B cell (primary cell): Measurements from ENCODE around the gene RIN3. TPM values are rescaled to one million over a fixed set of nuclear protein-coding genes. Genes with fewer than 3 reads are reported as not detected.
A peak's percentile ranks its signal among the peaks of the same experiment; 100 is the strongest.

ENCODE experiments used
- ATAC-seq: fragments of 200-7000 bp; cut with Tn5 transposase; one replicate; pipeline ENCODE4 v1.10.0; 2021; ENCODE audit warnings: low read depth, mild to moderate bottlenecking, moderate number of reproducible peaks, moderate library complexity
- CTCF ChIA-PET: fragments of 350-600 bp; sonication (Branson Sonifier 250); formaldehyde crosslinking; loops from one replicate; lab custom pipeline; 2021; ENCODE audit warnings: antibody characterized with exemption, inconsistent platforms; lab: Charles Lee
- POLR2A ChIA-PET: fragments of 350-600 bp; sonication (Branson Sonifier 250); formaldehyde crosslinking; loops from one replicate; lab custom pipeline; 2021; ENCODE audit warnings: antibody characterized with exemption; lab: Charles Lee
- DNase-seq: peaks from one replicate; pipeline ENCODE4 v3.0.0; 2013
- H2AFZ ChIP-seq: 2 replicates; pipeline ENCODE4 v1.6.1; 2012; ENCODE audit warnings: mild to moderate bottlenecking, low read depth, low read length; ENCODE audit not compliant: insufficient read depth, poor library complexity, severe bottlenecking
- H3K27ac ChIP-seq, 2 donors: 1 replicate in 1 of 2; 2 replicates in 1 of 2; pipeline ENCODE4 v1.5.1; 2012 to 2013; ENCODE audit warnings: low read length in 2 of 2, mild to moderate bottlenecking in 2 of 2, moderate library complexity in 1 of 2
- H3K27me3 ChIP-seq, 4 experiments: fragments of 200-600 bp in 1 of 4; sonication (generic) in 1 of 4; replicated peaks in 1 of 4; 1 replicate in 2 of 4; 2 replicates in 2 of 4; pipeline versions ENCODE4 v1.6.1 to v1.7.0; 2013 to 2016; ENCODE audit warnings: low read length in 3 of 4, mild to moderate bottlenecking in 2 of 4, mixed read lengths in 1 of 4, moderate library complexity in 1 of 4; ENCODE audit not compliant: insufficient read depth in 4 of 4, control insufficient read depth in 3 of 4; ENCODE audit errors: control extremely low read depth in 1 of 4
- H3K36me3 ChIP-seq, 2 experiments: replicated peaks in 1 of 2; 1 replicate in 1 of 2; 2 replicates in 1 of 2; pipeline versions ENCODE4 v1.6.1 to v1.7.1; 2013; ENCODE audit warnings: low read length in 1 of 2; ENCODE audit not compliant: insufficient read depth in 2 of 2, control insufficient read depth in 1 of 2; ENCODE audit errors: control extremely low read depth in 1 of 2, extremely low read depth in 1 of 2
- H3K4me1 ChIP-seq, 2 donors: fragments of 200-600 bp in 1 of 2; sonication (generic) in 1 of 2; 1 replicate in 1 of 2; 2 replicates in 1 of 2; pipeline versions ENCODE4 v1.5.1 to v1.6.1; 2013 to 2017; ENCODE audit warnings: low read length in 2 of 2; ENCODE audit not compliant: control insufficient read depth in 2 of 2, insufficient read depth in 2 of 2
- H3K4me2 ChIP-seq: replicated peaks from 2 replicates; pipeline ENCODE3; 2012; ENCODE audit warnings: mild to moderate bottlenecking, low read depth, low read length; ENCODE audit not compliant: poor library complexity, severe bottlenecking
- H3K4me3 ChIP-seq, 5 experiments: fragments of 200-600 bp in 1 of 5; sonication (generic) in 1 of 5; 1 replicate in 3 of 5; 2 replicates in 2 of 5; pipeline versions ENCODE4 v1.5.1 to v1.7.0; 2011 to 2016; ENCODE audit warnings: low read length in 4 of 5, mild to moderate bottlenecking in 4 of 5, low read depth in 2 of 5, control low read depth in 1 of 5, moderate library complexity in 1 of 5; ENCODE audit not compliant: insufficient read depth in 1 of 5; ENCODE audit errors: control extremely low read depth in 1 of 5, extremely low read depth in 1 of 5
- H3K79me2 ChIP-seq: fragments of 200-600 bp; sonication (generic); one replicate; pipeline ENCODE4 v1.6.0; 2016; ENCODE audit warnings: low read length; ENCODE audit not compliant: control insufficient read depth, insufficient read depth
- H3K9ac ChIP-seq: fragments of 200-600 bp; sonication (generic); 2 replicates; pipeline ENCODE4 v1.6.1; 2017; ENCODE audit warnings: mild to moderate bottlenecking, low read length, moderate library complexity
- H3K9me3 ChIP-seq, 3 donors: one replicate each; pipeline versions ENCODE4 v1.6.1 to v1.7.1; 2013; ENCODE audit warnings: low read length in 2 of 3; ENCODE audit not compliant: control insufficient read depth in 2 of 3, insufficient read depth in 1 of 3; ENCODE audit errors: control extremely low read depth in 1 of 3
- H4K20me1 ChIP-seq: 2 replicates; pipeline ENCODE4 v1.6.0; 2012; ENCODE audit warnings: mild to moderate bottlenecking, low read length; ENCODE audit not compliant: insufficient read depth, control insufficient read depth, poor library complexity, severe bottlenecking
- H3K27ac Mint-ChIP-seq: one replicate; pipeline ENCODE4 v1.8.0; 2021; ENCODE audit warnings: mixed read lengths
- H3K27me3 Mint-ChIP-seq: one replicate; pipeline ENCODE4 v1.8.0; 2021; ENCODE audit warnings: mixed read lengths
- H3K4me1 Mint-ChIP-seq: one replicate; pipeline ENCODE4 v1.8.0; 2021; ENCODE audit warnings: mixed read lengths
- H3K4me3 Mint-ChIP-seq: one replicate; pipeline ENCODE4 v1.8.0; 2021; ENCODE audit warnings: mixed read lengths
- H3K9me3 Mint-ChIP-seq: one replicate; pipeline ENCODE4 v1.8.0; 2022; ENCODE audit warnings: mixed read lengths; ENCODE audit not compliant: insufficient read depth
- EZH2 ChIP-seq: IDR thresholded peaks from 2 replicates; pipeline ENCODE4 v1.6.1; 2012; ENCODE audit warnings: borderline replicate concordance, low read depth, mild to moderate bottlenecking, moderate library complexity, low read length; ENCODE audit not compliant: insufficient read depth, poor library complexity, severe bottlenecking
- WGBS: methylation state at CpG from one replicate; pipeline ENCODE4 v1.1.5; 2013; ENCODE audit warnings: missing lambda C conversion rate; ENCODE audit not compliant: insufficient coverage; 5-methylcytosine and 5-hydroxymethylcytosine counted together
- intact Hi-C: fragments of 100-400 bp; cut with micrococcal nuclease; formaldehyde crosslinking; loops from one replicate; pipeline ENCODE4 v1.10.0; 2022
- polyA plus RNA-seq: library from polyadenylated mRNA; depleted of rRNA; stranded (reverse); fragments of >200 nt; gene quantifications from 2 replicates; pipeline ENCODE4 v1.2.3, GENCODE V29; 2012
- total RNA-seq, 2 donors: library from RNA; stranded (reverse); fragments of 120-200 nt in 1 of 2; gene quantifications; 1 replicate in 1 of 2; 2 replicates in 1 of 2; pipeline versions ENCODE4 v1.2.3 to v1.2.4, GENCODE V29; 2013 to 2022
- TF ChIP-seq, protein P1 (sequence below): fragments of 200-600 bp; IDR thresholded peaks from one replicate; pipeline ENCODE4 v1.8.0; 2022; ENCODE audit warnings: antibody characterized with exemption, mild to moderate bottlenecking

Gene RIN3
- total and polyA plus RNA-seq, 2 donors (not counting 1 experiment from before 2014, with no cell fraction given), result 62.1 to 123 TPM

DNA sequence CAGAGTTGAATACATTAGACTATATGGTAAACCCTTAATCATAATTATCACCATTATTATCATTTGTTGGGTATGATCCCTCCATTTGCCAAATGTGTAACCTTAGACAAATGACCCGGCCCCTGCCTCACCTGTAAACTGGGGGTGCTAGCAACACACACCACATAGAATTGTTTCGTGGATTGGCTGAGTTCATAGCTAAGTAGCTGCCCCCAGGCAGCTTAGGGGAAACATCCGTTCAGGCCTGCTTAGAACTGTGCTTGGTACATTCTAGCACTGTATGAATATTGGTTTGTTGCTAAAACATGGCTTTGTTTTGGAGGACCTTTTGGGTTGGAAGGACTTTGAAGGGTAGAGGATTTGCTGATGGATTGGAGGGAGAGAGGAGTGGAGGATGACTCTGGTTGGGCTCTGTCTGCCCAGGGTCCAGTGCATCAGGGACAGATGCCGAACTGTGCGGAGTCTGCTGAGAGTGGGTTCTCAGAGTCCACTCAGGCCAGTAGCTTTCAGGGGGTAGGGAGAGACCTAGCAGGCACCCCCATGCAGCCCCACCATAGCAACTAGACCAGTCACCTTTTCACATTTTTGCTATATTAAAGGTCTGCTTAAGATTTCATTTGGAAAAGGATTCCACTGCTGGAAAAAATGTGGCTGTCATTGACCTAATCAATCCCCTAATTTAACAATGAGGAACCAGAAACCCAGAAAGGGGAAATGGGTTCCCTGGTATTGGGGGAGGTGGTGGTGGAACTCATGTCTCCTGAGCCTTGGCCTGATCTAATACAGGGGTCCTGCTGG, 2.2 kb downstream of the RIN3 start:
- CTCF ChIA-PET, result interaction anchor here (1.5 kb wide), 1 partner anchor 73 kb away, joined by 3 read pairs; no protein-coding TSS in a partner anchor
- Histone ChIP-seq H3K4me2 (peak overlapping the region; percentile 96), H2AFZ (no peak overlapping the region), H3K9ac (no peak overlapping the region), H4K20me1 (peaks cover 24% of the 10 kb centered on the region), H3K4me3 (peak overlapping the region in 1 of 5 experiments; percentile 79), H3K27me3 (peaks cover 0 to 6% (median 0%) of the 10 kb centered on the region in 4 experiments), H3K79me2 (peaks cover 62% of the 10 kb centered on the region), H3K9me3 (peaks cover 0 to 2% (median 0%) of the 10 kb centered on the region in 3 donors), H3K4me1 (peaks cover 33 to 46% of the 10 kb centered on the region in 2 donors), H3K36me3 (no peaks in the 10 kb centered on the region), H3K27ac (peak overlapping the region; percentile 6 to 40)
- Mint-ChIP-seq H3K27me3 (no peaks in the 10 kb centered on the region), H3K27ac (peak overlapping the region; percentile 68), H3K4me3 (peak overlapping the region; percentile 83), H3K9me3 (no peaks in the 10 kb centered on the region), H3K4me1 (peaks cover 45% of the 10 kb centered on the region)
- DNase-seq (peak; percentile 59), ATAC-seq (no peak)
- intact Hi-C loops, result no loop called here
- TF ChIP-seq, protein P1, sequence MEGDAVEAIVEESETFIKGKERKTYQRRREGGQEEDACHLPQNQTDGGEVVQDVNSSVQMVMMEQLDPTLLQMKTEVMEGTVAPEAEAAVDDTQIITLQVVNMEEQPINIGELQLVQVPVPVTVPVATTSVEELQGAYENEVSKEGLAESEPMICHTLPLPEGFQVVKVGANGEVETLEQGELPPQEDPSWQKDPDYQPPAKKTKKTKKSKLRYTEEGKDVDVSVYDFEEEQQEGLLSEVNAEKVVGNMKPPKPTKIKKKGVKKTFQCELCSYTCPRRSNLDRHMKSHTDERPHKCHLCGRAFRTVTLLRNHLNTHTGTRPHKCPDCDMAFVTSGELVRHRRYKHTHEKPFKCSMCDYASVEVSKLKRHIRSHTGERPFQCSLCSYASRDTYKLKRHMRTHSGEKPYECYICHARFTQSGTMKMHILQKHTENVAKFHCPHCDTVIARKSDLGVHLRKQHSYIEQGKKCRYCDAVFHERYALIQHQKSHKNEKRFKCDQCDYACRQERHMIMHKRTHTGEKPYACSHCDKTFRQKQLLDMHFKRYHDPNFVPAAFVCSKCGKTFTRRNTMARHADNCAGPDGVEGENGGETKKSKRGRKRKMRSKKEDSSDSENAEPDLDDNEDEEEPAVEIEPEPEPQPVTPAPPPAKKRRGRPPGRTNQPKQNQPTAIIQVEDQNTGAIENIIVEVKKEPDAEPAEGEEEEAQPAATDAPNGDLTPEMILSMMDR, result no peak
- TF ChIP-seq EZH2, result no peak
- WGBS, result 91% methylated on average over 2 of the region's 5 CpGs
- POLR2A ChIA-PET, result interaction anchor here (0.6 kb wide), 1 partner anchor 394 kb away, joined by 3 read pairs; the partner anchor contains the start of gene CPSF2
